ENCODE measurements around the gene KIRREL3. TPM values are rescaled to one million over a fixed set of nuclear protein-coding genes. Genes with fewer than 3 reads are reported as not detected.

Gene KIRREL3
- polyA plus RNA-seq, 1 of the 3 experiments (the other 2 are of a cell fraction), result 3.7 TPM

DNA sequence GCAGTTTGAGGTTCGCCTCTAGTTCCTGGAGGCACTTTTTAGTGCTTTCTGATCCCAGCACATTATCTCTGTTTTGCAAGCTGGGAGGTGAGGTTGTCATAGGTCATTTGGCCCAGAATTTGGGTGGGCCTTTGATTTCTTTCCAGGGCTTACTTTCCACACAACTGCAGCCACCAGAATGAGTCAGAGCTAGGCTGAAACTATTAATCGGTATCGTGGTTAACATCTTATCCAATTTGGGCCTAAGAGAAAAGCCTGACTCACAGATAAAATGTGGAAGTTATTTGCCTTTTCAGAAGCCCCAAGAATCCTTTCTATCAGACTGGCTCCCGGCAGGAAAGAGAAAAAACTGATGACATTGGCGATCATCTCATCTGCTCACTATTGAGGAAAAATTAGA is 166.4 kb downstream of the KIRREL3 start (continued):
- TF ChIP-seq EZH2phosphoT487 (IDR thresholded peaks at IDR 0.05; ENCODE audit: borderline replicate concordance, low read depth), result no peak
- TF ChIP-seq TAF1 (IDR thresholded peaks at IDR 0.05; ENCODE audit: borderline replicate concordance, low read depth, low read length), result no peak
- TF ChIP-seq JUND (IDR thresholded peaks at IDR 0.05), result peak; percentile 93
- TF ChIP-seq, protein P1, sequence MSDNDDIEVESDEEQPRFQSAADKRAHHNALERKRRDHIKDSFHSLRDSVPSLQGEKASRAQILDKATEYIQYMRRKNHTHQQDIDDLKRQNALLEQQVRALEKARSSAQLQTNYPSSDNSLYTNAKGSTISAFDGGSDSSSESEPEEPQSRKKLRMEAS (IDR thresholded peaks at IDR 0.05; ENCODE audit: low read depth), result peak; percentile 53; the same call in 1 of the 2 replicates
- TF ChIP-seq, protein P2, sequence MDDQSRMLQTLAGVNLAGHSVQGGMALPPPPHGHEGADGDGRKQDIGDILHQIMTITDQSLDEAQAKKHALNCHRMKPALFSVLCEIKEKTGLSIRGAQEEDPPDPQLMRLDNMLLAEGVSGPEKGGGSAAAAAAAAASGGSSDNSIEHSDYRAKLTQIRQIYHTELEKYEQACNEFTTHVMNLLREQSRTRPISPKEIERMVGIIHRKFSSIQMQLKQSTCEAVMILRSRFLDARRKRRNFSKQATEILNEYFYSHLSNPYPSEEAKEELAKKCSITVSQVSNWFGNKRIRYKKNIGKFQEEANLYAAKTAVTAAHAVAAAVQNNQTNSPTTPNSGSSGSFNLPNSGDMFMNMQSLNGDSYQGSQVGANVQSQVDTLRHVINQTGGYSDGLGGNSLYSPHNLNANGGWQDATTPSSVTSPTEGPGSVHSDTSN (IDR thresholded peaks at IDR 0.05), result peak; percentile 87
- TF ChIP-seq, protein P3, sequence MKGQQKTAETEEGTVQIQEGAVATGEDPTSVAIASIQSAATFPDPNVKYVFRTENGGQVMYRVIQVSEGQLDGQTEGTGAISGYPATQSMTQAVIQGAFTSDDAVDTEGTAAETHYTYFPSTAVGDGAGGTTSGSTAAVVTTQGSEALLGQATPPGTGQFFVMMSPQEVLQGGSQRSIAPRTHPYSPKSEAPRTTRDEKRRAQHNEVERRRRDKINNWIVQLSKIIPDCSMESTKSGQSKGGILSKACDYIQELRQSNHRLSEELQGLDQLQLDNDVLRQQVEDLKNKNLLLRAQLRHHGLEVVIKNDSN (IDR thresholded peaks at IDR 0.05; ENCODE audit: borderline replicate concordance, low read depth), result peak; percentile 19; the same call in 1 of the 2 replicates
- TF ChIP-seq, protein P4, sequence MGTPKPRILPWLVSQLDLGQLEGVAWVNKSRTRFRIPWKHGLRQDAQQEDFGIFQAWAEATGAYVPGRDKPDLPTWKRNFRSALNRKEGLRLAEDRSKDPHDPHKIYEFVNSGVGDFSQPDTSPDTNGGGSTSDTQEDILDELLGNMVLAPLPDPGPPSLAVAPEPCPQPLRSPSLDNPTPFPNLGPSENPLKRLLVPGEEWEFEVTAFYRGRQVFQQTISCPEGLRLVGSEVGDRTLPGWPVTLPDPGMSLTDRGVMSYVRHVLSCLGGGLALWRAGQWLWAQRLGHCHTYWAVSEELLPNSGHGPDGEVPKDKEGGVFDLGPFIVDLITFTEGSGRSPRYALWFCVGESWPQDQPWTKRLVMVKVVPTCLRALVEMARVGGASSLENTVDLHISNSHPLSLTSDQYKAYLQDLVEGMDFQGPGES (IDR thresholded peaks at IDR 0.05; ENCODE audit: low read depth, low read length), result no peak
- peak; percentile 77 for TF ChIP-seq FOXM1 (IDR thresholded peaks at IDR 0.05; ENCODE audit: low read depth)
- TF ChIP-seq EP300 (IDR thresholded peaks at IDR 0.05; ENCODE audit: borderline replicate concordance in 1 of 2, low read depth in 1 of 2, low read length in 1 of 2), result peak; percentile 22 to 94; a peak in 2 of 4 replicates
- peak; percentile 69; the same call in 1 of the 2 replicates for TF ChIP-seq POLR2AphosphoS5 (IDR thresholded peaks at IDR 0.05; ENCODE audit: low read depth, low read length)
- TF ChIP-seq FOXJ3 (CRISPR knock-in tag; IDR thresholded peaks at IDR 0.05), result no peak
- TF ChIP-seq RAD21 (IDR thresholded peaks at IDR 0.05; ENCODE audit: low read length), result no peak
- no peak for TF ChIP-seq CHD2 (IDR thresholded peaks at IDR 0.05; ENCODE audit: low read length, partially characterized antibody)

DNA sequence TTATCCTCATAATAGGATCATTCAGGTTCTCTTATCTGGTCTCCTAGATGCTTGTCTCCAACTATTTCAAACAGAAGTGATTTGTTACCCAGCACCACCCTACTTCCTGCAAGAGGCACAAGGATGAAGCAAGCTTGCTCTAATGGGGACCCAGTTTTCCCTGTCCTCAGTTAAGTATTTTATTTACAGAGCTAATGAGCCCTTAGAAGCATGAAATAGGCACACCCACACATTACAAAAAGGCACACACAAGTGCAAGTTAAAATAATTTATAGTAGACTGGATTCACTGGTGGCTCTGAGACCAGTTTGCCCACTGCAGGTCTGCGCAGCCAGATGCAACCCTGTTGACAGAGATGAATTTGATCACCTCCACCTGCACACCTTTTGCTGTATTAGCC is 167.5 kb downstream of the KIRREL3 start:
- CTCF ChIA-PET, result no interaction called here
- H3K79me2 ChIP-seq (ENCODE audit: insufficient read depth), result no peaks in the 10 kb centered on the region
- H3K9me3 ChIP-seq, result no peaks in the 10 kb centered on the region
- no peaks in the 10 kb centered on the region for H3K9me2 ChIP-seq
- no peaks in the 10 kb centered on the region for H4K20me1 ChIP-seq (ENCODE audit: insufficient read depth)
- H3K4me3 ChIP-seq (ENCODE audit: low read depth in 2 of 2, low read length in 1 of 2), result no peak overlapping the region
- H3K4me1 ChIP-seq (ENCODE audit: control insufficient read depth in 1 of 2, insufficient read depth in 2 of 2, low read depth in 1 of 2, low read length in 1 of 2), result peaks cover 12 to 20% of the 10 kb centered on the region in 2 experiments
- H3K27me3 ChIP-seq (ENCODE audit: insufficient read depth), result no peaks in the 10 kb centered on the region
- POLR2A ChIA-PET, result no interaction called here
- no peak overlapping the region for H2AFZ ChIP-seq (ENCODE audit: low read depth)
- H3F3A ChIP-seq (replicated peaks; ENCODE audit: insufficient read depth), result peaks cover 15% of the 10 kb centered on the region
- no peak overlapping the region for H3K9ac ChIP-seq
- no peak for DNase-seq
- no peaks in the 10 kb centered on the region for H3K36me3 ChIP-seq (replicated peaks in 1 of 2; ENCODE audit: control insufficient read depth in 1 of 2, insufficient read depth in 2 of 2, low read length in 1 of 2)
- no peak overlapping the region for H3K4me2 ChIP-seq
- no peak overlapping the region for H3K27ac ChIP-seq (ENCODE audit: low read depth in 2 of 2, low read length in 1 of 2)
- 90% methylated on average over 1 of the region's 1 CpG for WGBS (ENCODE audit: low lambda C conversion rate)
- TF ChIP-seq MXI1 (IDR thresholded peaks at IDR 0.05; ENCODE audit: low read depth, low read length) (no peak), TEAD4 (IDR thresholded peaks at IDR 0.05; ENCODE audit: borderline replicate concordance, insufficient read depth) (no peak), RAD21 (IDR thresholded peaks at IDR 0.05; ENCODE audit: low read length) (no peak), RFX5 (IDR thresholded peaks at IDR 0.05; ENCODE audit: low read length) (no peak), TCF12 (IDR thresholded peaks at IDR 0.05) (no peak), SIN3A (IDR thresholded peaks at IDR 0.05; ENCODE audit: borderline replicate concordance, low read depth, low read length) (no peak), SMC3 (IDR thresholded peaks at IDR 0.05; ENCODE audit: low read depth, low read length) (no peak), YY1 (IDR thresholded peaks at IDR 0.05; ENCODE audit: low read depth) (no peak), JUND (IDR thresholded peaks at IDR 0.05) (no peak), EP300 (IDR thresholded peaks at IDR 0.05; ENCODE audit: borderline replicate concordance in 1 of 2, low read depth in 1 of 2, low read length in 1 of 2) (no peak), FOXM1 (IDR thresholded peaks at IDR 0.05; ENCODE audit: low read depth) (no peak), NFIC (IDR thresholded peaks at IDR 0.05; ENCODE audit: borderline replicate concordance) (no peak), FOXJ3 (CRISPR knock-in tag; IDR thresholded peaks at IDR 0.05) (no peak)
- TF ChIP-seq, protein P5, sequence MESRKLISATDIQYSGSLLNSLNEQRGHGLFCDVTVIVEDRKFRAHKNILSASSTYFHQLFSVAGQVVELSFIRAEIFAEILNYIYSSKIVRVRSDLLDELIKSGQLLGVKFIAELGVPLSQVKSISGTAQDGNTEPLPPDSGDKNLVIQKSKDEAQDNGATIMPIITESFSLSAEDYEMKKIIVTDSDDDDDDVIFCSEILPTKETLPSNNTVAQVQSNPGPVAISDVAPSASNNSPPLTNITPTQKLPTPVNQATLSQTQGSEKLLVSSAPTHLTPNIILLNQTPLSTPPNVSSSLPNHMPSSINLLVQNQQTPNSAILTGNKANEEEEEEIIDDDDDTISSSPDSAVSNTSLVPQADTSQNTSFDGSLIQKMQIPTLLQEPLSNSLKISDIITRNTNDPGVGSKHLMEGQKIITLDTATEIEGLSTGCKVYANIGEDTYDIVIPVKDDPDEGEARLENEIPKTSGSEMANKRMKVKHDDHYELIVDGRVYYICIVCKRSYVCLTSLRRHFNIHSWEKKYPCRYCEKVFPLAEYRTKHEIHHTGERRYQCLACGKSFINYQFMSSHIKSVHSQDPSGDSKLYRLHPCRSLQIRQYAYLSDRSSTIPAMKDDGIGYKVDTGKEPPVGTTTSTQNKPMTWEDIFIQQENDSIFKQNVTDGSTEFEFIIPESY (IDR thresholded peaks at IDR 0.05; ENCODE audit: borderline replicate concordance, low read depth), result no peak
- TF ChIP-seq, protein P6, sequence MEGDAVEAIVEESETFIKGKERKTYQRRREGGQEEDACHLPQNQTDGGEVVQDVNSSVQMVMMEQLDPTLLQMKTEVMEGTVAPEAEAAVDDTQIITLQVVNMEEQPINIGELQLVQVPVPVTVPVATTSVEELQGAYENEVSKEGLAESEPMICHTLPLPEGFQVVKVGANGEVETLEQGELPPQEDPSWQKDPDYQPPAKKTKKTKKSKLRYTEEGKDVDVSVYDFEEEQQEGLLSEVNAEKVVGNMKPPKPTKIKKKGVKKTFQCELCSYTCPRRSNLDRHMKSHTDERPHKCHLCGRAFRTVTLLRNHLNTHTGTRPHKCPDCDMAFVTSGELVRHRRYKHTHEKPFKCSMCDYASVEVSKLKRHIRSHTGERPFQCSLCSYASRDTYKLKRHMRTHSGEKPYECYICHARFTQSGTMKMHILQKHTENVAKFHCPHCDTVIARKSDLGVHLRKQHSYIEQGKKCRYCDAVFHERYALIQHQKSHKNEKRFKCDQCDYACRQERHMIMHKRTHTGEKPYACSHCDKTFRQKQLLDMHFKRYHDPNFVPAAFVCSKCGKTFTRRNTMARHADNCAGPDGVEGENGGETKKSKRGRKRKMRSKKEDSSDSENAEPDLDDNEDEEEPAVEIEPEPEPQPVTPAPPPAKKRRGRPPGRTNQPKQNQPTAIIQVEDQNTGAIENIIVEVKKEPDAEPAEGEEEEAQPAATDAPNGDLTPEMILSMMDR (IDR thresholded peaks at IDR 0.05), result no peak
- TF ChIP-seq, protein P4 (IDR thresholded peaks at IDR 0.05; ENCODE audit: low read depth, low read length), result no peak

All from SK-N-SH (cell line).